SW 1271 (cell line): ENCODE results near the gene RBM19.

Experiments
- DNase-seq, 2 experiments: peaks; one replicate each; lab custom pipeline; 2025; lab: John Stamatoyannopoulos, UW

RBM19 gene

GRCh38 chr12:113778432-113779132, 187.5 kb downstream of the RBM19 start:
- no peak for DNase-seq

GRCh38 chr12:113777751-113778150, 188.4 kb downstream of the RBM19 start:
- no peak for DNase-seq

GRCh38 chr12:113776536-113776935, 189.6 kb downstream of the RBM19 start:
- no peak for DNase-seq

GRCh38 chr12:113774526-113774925, 191.6 kb downstream of the RBM19 start:
- DNase-seq: no peak

- DNase-seq: no peak
Measured at GRCh38 chr12:113772505-113773030, 193.6 kb downstream of the RBM19 start.

- DNase-seq: no peak
Measured at GRCh38 chr12:113770389-113770865, 195.7 kb downstream of the RBM19 start.

GRCh38 chr12:113769305-113769704, 196.8 kb downstream of the RBM19 start:
- DNase-seq: no peak

GRCh38 chr12:113768850-113769249, 197.3 kb downstream of the RBM19 start:
- no peak for DNase-seq

- DNase-seq: peak; percentile 71 to 82
Measured at GRCh38 chr12:113766879-113767878, 198.9 kb downstream of the RBM19 start.
